OCI-LY7 (cell line): ENCODE data around the gene ATXN1. TPM values are rescaled to one million over a fixed set of nuclear protein-coding genes. Genes with fewer than 3 reads are reported as not detected.

Experiments used
- BruUV-seq: library from RNA; stranded (reverse); fragments of 400-500 nt; replicated peaks from 2 replicates; lab custom pipeline; 2021; lab: Mats Ljungman, UMichigan
- CTCF ChIA-PET: fragments of 300-600 bp; sonication (Branson Sonifier 250); formaldehyde crosslinking; loops from one replicate; lab custom pipeline; 2022; ENCODE audit warnings: antibody characterized with exemption; ENCODE audit not compliant: unreplicated experiment; lab: Charles Lee
- POLR2A ChIA-PET: fragments of 300-600 bp; sonication (Branson Sonifier 250); formaldehyde crosslinking; loops from one replicate; lab custom pipeline; 2022; ENCODE audit warnings: antibody characterized with exemption; lab: Charles Lee
- DNase-seq: peaks from one replicate; pipeline ENCODE4 v3.0.0-alpha.2; 2015; ENCODE audit warnings: low spot score
- H2AFZ ChIP-seq: fragments of 200-600 bp; sonication (generic), shearing (Covaris generic); 2 replicates; pipeline ENCODE4 v1.6.1; 2014; ENCODE audit warnings: mild to moderate bottlenecking, antibody characterized with exemption, low read length, moderate library complexity
- H3K27ac ChIP-seq: fragments of 200-600 bp; sonication (generic); 2 replicates; pipeline ENCODE4 v1.5.1; 2014; ENCODE audit warnings: mixed run types, low read depth, mild to moderate bottlenecking, moderate library complexity, low read length, inconsistent platforms; ENCODE audit not compliant: poor library complexity, severe bottlenecking
- H3K36me3 ChIP-seq: fragments of 200-600 bp; sonication (generic); 2 replicates; pipeline ENCODE4 v1.6.1; 2014; ENCODE audit warnings: mild to moderate bottlenecking, antibody characterized with exemption, low read length, moderate library complexity, mixed read lengths; ENCODE audit not compliant: insufficient read depth
- H3K4me1 ChIP-seq: fragments of 200-600 bp; sonication (generic); 2 replicates; pipeline ENCODE4 v1.5.1; 2014; ENCODE audit warnings: mild to moderate bottlenecking, low read length; ENCODE audit not compliant: insufficient read depth, poor library complexity, severe bottlenecking
- H3K4me2 ChIP-seq: fragments of 200-600 bp; sonication (generic); 2 replicates; pipeline ENCODE4 v1.6.1; 2014; ENCODE audit warnings: mild to moderate bottlenecking, low read length
- H3K4me3 ChIP-seq: fragments of 200-600 bp; sonication (generic); 2 replicates; pipeline ENCODE4 v1.5.1; 2014; ENCODE audit warnings: mild to moderate bottlenecking, low read depth, low read length; ENCODE audit not compliant: poor library complexity, severe bottlenecking
- H3K79me2 ChIP-seq: fragments of 200-600 bp; sonication (generic); 2 replicates; pipeline ENCODE4 v1.6.1; 2016; ENCODE audit warnings: low read depth, mild to moderate bottlenecking, low read length, moderate library complexity, mixed read lengths; ENCODE audit not compliant: insufficient read depth
- H3K9me2 ChIP-seq: fragments of 200-600 bp; sonication (generic); 2 replicates; pipeline ENCODE4 v1.6.1; 2016; ENCODE audit warnings: mild to moderate bottlenecking, low read length, mixed read lengths; ENCODE audit not compliant: insufficient read depth
- H3K9me3 ChIP-seq: fragments of 200-600 bp; sonication (generic); 2 replicates; pipeline ENCODE4 v1.6.1; 2014; ENCODE audit warnings: mild to moderate bottlenecking, mixed run types, low read length, mixed read lengths
- H4K20me1 ChIP-seq: fragments of 200-600 bp; sonication (generic); 2 replicates; pipeline ENCODE4 v1.6.1; 2014; ENCODE audit warnings: mild to moderate bottlenecking, antibody characterized with exemption, low read length, moderate library complexity, mixed read lengths; ENCODE audit not compliant: insufficient read depth
- CTCF ChIP-seq: fragments of 200-600 bp; sonication (generic); conservative IDR thresholded peaks from 2 replicates; pipeline ENCODE4 v1.5.1; 2014; ENCODE audit warnings: mild to moderate bottlenecking, antibody characterized with exemption, low read length, moderate library complexity, mixed read lengths
- EZH2phosphoT487 ChIP-seq: fragments of 200-600 bp; sonication (generic); IDR thresholded peaks from 2 replicates; pipeline ENCODE4 v1.6.1; 2018; ENCODE audit warnings: low read depth, borderline replicate concordance, mild to moderate bottlenecking, mixed run types, antibody characterized with exemption, low read length, moderate library complexity, mixed read lengths
- intact Hi-C: fragments of 100-400 bp; cut with micrococcal nuclease; formaldehyde crosslinking; loops from one replicate; pipeline ENCODE4 v1.10.0; 2022; ENCODE audit not compliant: unreplicated experiment
- total RNA-seq, 2 experiments: library from RNA; depleted of rRNA in 1 of 2; stranded (reverse); fragments of >200 nt in 1 of 2; shearing (Covaris generic) in 1 of 2; gene quantifications; 2 replicates each; pipeline ENCODE4 v1.2.3, GENCODE V29; 2014 to 2022

Gene ATXN1
- total RNA-seq, 2 experiments from 2014 or later = not detected

GRCh38 chr6:16339265-16339587 is 422.0 kb downstream of the ATXN1 start:
- no peaks in the 10 kb centered on the region for H3K9me3 ChIP-seq
- H3K4me2 ChIP-seq = no peak overlapping the region
- no peak overlapping the region for H3K27ac ChIP-seq
- H2AFZ ChIP-seq = no peak overlapping the region
- ChIA-PET POLR2A (interaction anchor here (0.6 to 0.7 kb wide), 2 partner anchors 15 to 313 kb away, joined by 3 to 5 read pairs; no protein-coding TSS in a partner anchor), CTCF (no interaction called here)
- H4K20me1 ChIP-seq = no peaks in the 10 kb centered on the region
- TF ChIP-seq EZH2phosphoT487 (no peak), CTCF (no peak)
- DNase-seq = no peak
- H3K36me3 ChIP-seq = no peaks in the 10 kb centered on the region
- no peaks in the 10 kb centered on the region for H3K4me1 ChIP-seq
- intact Hi-C loops = no loop called here
- no TSS peak for BruUV-seq
- no peaks in the 10 kb centered on the region for H3K79me2 ChIP-seq
- H3K4me3 ChIP-seq = no peak overlapping the region
- no peaks in the 10 kb centered on the region for H3K9me2 ChIP-seq

- POLR2A ChIA-PET = interaction anchor here (0.7 kb wide), 1 partner anchor 14 kb away, joined by 3 read pairs; no protein-coding TSS in a partner anchor
- TF ChIP-seq CTCF (peak; percentile 31; the same call in 1 of the 2 replicates), EZH2phosphoT487 (no peak)
- DNase-seq = no peak
- H3K4me3 ChIP-seq = no peak overlapping the region
- H3K36me3 ChIP-seq = no peaks in the 10 kb centered on the region
- CTCF ChIA-PET = no interaction called here
- H3K9me3 ChIP-seq = no peaks in the 10 kb centered on the region
- intact Hi-C loops = no loop called here
- no peak overlapping the region for H3K4me2 ChIP-seq
- H4K20me1 ChIP-seq = no peaks in the 10 kb centered on the region
- no peaks in the 10 kb centered on the region for H3K9me2 ChIP-seq
- BruUV-seq = no TSS peak
- H2AFZ ChIP-seq = no peak overlapping the region
- H3K4me1 ChIP-seq = no peaks in the 10 kb centered on the region
- H3K27ac ChIP-seq = no peak overlapping the region
- no peaks in the 10 kb centered on the region for H3K79me2 ChIP-seq
Observed at GRCh38 chr6:16338577-16339264, 422.5 kb downstream of the ATXN1 start.
